K562 (cell line): ENCODE results near the gene HLA-DOA. TPM values are rescaled to one million over a fixed set of nuclear protein-coding genes. Genes with fewer than 3 reads are reported as not detected.

Experiments used
- CHD4 ChIP-seq: fragments of 200-600 bp; sonication (generic); IDR thresholded peaks from 3 replicates; pipeline ENCODE4 v1.6.1; 2012; ENCODE audit warnings: low read depth, mild to moderate bottlenecking, mixed read lengths, low read length, inconsistent platforms; ENCODE audit not compliant: insufficient read depth, insufficient replicate concordance, poor library complexity, severe bottlenecking
- ETV6 ChIP-seq, 3 experiments: fragments of 150-350 bp in 1 of 3; sonication (generic) in 1 of 3; formaldehyde crosslinking in 1 of 3; IDR thresholded peaks; 2 replicates each; pipeline versions ENCODE4 v1.6.1 to v1.8.0; 2014 to 2022; ENCODE audit warnings: borderline replicate concordance in 2 of 3, low read depth in 2 of 3, antibody characterized with exemption in 1 of 3, low read length in 1 of 3, mild to moderate bottlenecking in 1 of 3, missing genetic modification reagents in 1 of 3
- FIP1L1 ChIP-seq: fragments of 200-400 bp; formaldehyde crosslinking; IDR thresholded peaks from 2 replicates; pipeline ENCODE4 v1.6.1; 2018; ENCODE audit warnings: mild to moderate bottlenecking, low read depth, low read length; ENCODE audit not compliant: poor library complexity, severe bottlenecking
- FOXM1 ChIP-seq, 2 experiments: fragments of 450-650 bp in 1 of 2; sonication (generic) in 1 of 2; formaldehyde crosslinking in 1 of 2; IDR thresholded peaks; 2 replicates each; pipeline versions ENCODE4 v1.6.1 to v1.9.0; 2017 to 2022; ENCODE audit warnings: low read depth in 2 of 2, mild to moderate bottlenecking in 2 of 2, missing genetic modification reagents in 1 of 2, moderate library complexity in 1 of 2
- MECOM ChIP-seq: fragments of 250-450 bp; sonication (Bioruptor Pico); IDR thresholded peaks from 2 replicates; pipeline ENCODE4 v1.8.0; 2022; ENCODE audit warnings: inconsistent platforms
- MTA2 ChIP-seq: fragments of 450-650 bp; IDR thresholded peaks from 2 replicates; pipeline ENCODE4 v1.6.1; 2016; ENCODE audit warnings: low read depth
- POLR2AphosphoS5 ChIP-seq: IDR thresholded peaks from 2 replicates; pipeline ENCODE4 v1.6.1; 2011; ENCODE audit warnings: mild to moderate bottlenecking, low read depth, low read length, moderate library complexity; ENCODE audit not compliant: control insufficient read depth, insufficient read depth
- REST ChIP-seq, 2 experiments: fragments of 450-650 bp; formaldehyde crosslinking in 1 of 2; IDR thresholded peaks; 2 replicates each; pipeline versions ENCODE4 v1.4.0 to v1.6.1; 2014 to 2020; ENCODE audit warnings: mild to moderate bottlenecking in 2 of 2, borderline replicate concordance in 1 of 2, low read depth in 1 of 2
- SOX6 ChIP-seq: fragments of 450-650 bp; IDR thresholded peaks from 2 replicates; pipeline ENCODE4 v1.6.1; 2014; ENCODE audit warnings: mild to moderate bottlenecking
- SRSF1 ChIP-seq: fragments of 200-400 bp; formaldehyde crosslinking; IDR thresholded peaks from 2 replicates; pipeline ENCODE4 v1.6.1; 2017; ENCODE audit warnings: mild to moderate bottlenecking, low read depth, low read length, moderate library complexity
- TBP ChIP-seq: optimal IDR thresholded peaks from 2 replicates; pipeline ENCODE3; 2011; ENCODE audit warnings: low read depth, low read length, improper control_type of control experiment
- TOE1 ChIP-seq, 2 experiments: fragments of 450-650 bp in 1 of 2; sonication (generic) in 1 of 2; formaldehyde crosslinking in 1 of 2; IDR thresholded peaks; 2 replicates each; pipeline versions ENCODE4 v1.7.1 to v1.8.0; 2016 to 2022; ENCODE audit warnings: borderline replicate concordance in 2 of 2, mild to moderate bottlenecking in 2 of 2, antibody characterized with exemption in 1 of 2, inconsistent platforms in 1 of 2, low read depth in 1 of 2, missing genetic modification reagents in 1 of 2, moderate library complexity in 1 of 2
- ZNF175 ChIP-seq: fragments of 200-800 bp; sonication (Bioruptor generic); IDR thresholded peaks from 2 replicates; pipeline ENCODE4 v1.6.1; 2016; ENCODE audit warnings: low read depth, mild to moderate bottlenecking, missing genetic modification characterization, missing compliant biosample characterization
- ZNF3 ChIP-seq: fragments of 250-450 bp; sonication (Bioruptor Pico); IDR thresholded peaks from 2 replicates; pipeline ENCODE4 v1.5.0; 2021; ENCODE audit warnings: mild to moderate bottlenecking, moderate library complexity
- ZNF668 ChIP-seq: fragments of 250-450 bp; sonication (Bioruptor Pico); IDR thresholded peaks from 2 replicates; pipeline ENCODE4 v1.8.0; 2022; ENCODE audit warnings: mild to moderate bottlenecking, inconsistent platforms
- polyA plus RNA-seq, 8 experiments: library from polyadenylated mRNA; depleted of rRNA in 4 of 8; stranded (reverse) in 5 of 8; unstranded in 3 of 8; fragments of >200 nt; fragmentation: Nextera tagmentation in 2 of 8; fragmentation: Illumina TruSeq in 1 of 8; extraction: Ambion mirVana in 2 of 8; extraction: Trizol in 1 of 8; gene quantifications; 2 replicates each; pipeline versions ENCODE4 v1.2.1 to v1.2.3, GENCODE V29; 2011 to 2014; ENCODE audit warnings: inconsistent platforms in 1 of 8, missing spikeins in 1 of 8
- total RNA-seq, 7 experiments: library from RNA; depleted of rRNA in 6 of 7; stranded (reverse); fragments of >200 nt in 6 of 7; fragmentation: Illumina TruSeq in 2 of 7; extraction: Trizol in 2 of 7; gene quantifications; 2 replicates each; pipeline versions ENCODE4 v1.2.1 to v1.2.3, GENCODE V29; 2011 to 2021; ENCODE audit warnings: low replicate concordance in 1 of 7

HLA-DOA gene
- total and polyA plus RNA-seq, 9 of the 15 experiments (the other 6 are each of a cell fraction or from before 2014, with no cell fraction given): 0.07 TPM; not detected in 8

- TF ChIP-seq ZNF3 (CRISPR knock-in tag) (no peak), ZNF668 (CRISPR knock-in tag) (no peak), REST (IDR thresholded peaks at IDR 0.05; ENCODE audit: borderline replicate concordance) (no peak; the same call in 1 of the 2 replicates), REST (CRISPR knock-in tag; IDR thresholded peaks at IDR 0.05; ENCODE audit: low read depth) (0 out of 2 replicates have a peak, but pooled peaks have one; percentile 69), SOX6 (peak; percentile 82), SRSF1 (no peak), MTA2 (peak; percentile 23; the same call in 1 of the 2 replicates), TOE1 (IDR thresholded peaks at IDR 0.05; ENCODE audit: borderline replicate concordance) (peak; percentile 91), TOE1 (CRISPR knock-in tag; IDR thresholded peaks at IDR 0.05; ENCODE audit: borderline replicate concordance, low read depth) (no peak), ETV6 (IDR thresholded peaks at IDR 0.05; ENCODE audit: borderline replicate concordance in 1 of 2, low read depth in 2 of 2, low read length in 1 of 2) (no peak), ETV6 (CRISPR knock-in tag; IDR thresholded peaks at IDR 0.05; ENCODE audit: borderline replicate concordance) (no peak), FIP1L1 (peak; percentile 91), ZNF175 (CRISPR knock-in tag) (no peak), CHD4 (no peak), MECOM (CRISPR knock-in tag) (0 out of 2 replicates have a peak, but pooled peaks have one; percentile 37), TBP (no peak), POLR2AphosphoS5 (peak; percentile 55; the same call in 1 of the 2 replicates), FOXM1 (IDR thresholded peaks at IDR 0.05; ENCODE audit: low read depth) (no peak), FOXM1 (CRISPR knock-in tag; IDR thresholded peaks at IDR 0.05; ENCODE audit: low read depth) (peak; percentile 70)
Observed at GRCh38 chr6:32968093-32968866, 41.1 kb downstream of the HLA-DOA start, which contains the start of gene BRD2 (continued).
